GM19395 (cell line): ENCODE data around the gene ABLIM2.
"Not testable (repeated sequence)": the region's sequence is repeated elsewhere in the genome, so short reads cannot be mapped to it uniquely, and the experiment has no call there.

Experiments used
- ATAC-seq: cut with Tn5 transposase; IDR thresholded peaks from one replicate; pipeline ENCODE4 v1.9.1; 2021; ENCODE audit warnings: mild to moderate bottlenecking, moderate library complexity; ENCODE audit not compliant: unreplicated experiment

Gene ABLIM2

DNA sequence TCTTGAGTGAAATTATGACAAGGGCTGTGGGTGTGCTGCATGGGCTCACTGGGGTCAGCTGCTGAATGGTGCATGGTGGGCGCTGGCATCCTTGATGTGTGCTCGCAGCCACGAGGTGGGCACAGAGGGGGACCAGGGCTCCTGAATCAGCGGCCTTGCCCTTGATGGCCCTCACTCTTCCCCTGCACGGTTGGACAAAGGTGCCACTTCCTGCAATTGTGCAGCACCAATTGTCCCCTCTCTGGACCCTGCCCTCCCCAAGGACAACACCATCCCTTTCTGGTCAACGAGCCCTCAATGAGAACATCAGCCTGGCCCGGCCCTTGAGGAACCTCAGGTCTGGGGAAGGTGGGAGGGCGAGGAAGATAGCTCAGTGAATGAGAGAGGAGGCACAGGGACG is 16.1 kb downstream of the ABLIM2 start:
- ATAC-seq, result no peak

DNA sequence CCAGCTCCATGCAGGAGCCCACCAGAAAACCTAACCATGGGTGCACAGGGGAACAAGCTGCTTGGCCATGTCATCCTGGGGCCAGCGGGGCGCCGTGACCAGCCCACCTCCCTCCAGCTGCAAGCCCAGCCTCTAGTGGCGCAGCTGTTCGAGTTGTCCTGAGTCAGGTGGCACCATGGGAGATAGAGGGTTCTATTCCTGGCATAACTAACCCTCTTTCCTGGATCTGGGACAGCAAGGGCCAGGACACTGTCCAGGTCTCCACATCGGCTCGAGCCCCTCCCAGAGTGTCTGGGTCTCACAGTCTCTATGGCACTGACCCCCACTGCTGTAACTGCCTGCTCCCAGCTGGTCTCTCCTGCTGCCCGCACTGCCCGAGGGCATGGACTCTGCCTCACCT is 16.7 kb downstream of the ABLIM2 start:
- no peak for ATAC-seq

DNA sequence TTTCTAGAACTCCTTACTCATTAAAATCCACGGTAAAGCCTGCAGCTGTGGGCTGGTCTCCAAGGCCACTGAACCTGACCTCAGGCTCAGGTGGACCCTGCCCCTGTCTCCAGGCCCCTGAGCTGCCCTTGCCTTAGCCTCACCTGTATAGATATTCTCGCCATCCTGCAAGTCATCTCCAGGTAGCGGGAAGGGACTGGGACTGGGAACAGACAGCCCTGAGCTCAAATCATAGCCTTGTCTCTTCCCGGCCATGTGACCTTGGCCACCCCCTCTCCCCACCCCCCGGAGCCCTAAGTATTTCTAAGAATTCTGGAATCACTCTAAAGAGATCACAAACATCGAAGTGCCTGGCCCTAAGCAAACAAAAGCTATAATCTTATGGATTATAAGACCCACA is 17.7 kb downstream of the ABLIM2 start:
- no peak for ATAC-seq

DNA sequence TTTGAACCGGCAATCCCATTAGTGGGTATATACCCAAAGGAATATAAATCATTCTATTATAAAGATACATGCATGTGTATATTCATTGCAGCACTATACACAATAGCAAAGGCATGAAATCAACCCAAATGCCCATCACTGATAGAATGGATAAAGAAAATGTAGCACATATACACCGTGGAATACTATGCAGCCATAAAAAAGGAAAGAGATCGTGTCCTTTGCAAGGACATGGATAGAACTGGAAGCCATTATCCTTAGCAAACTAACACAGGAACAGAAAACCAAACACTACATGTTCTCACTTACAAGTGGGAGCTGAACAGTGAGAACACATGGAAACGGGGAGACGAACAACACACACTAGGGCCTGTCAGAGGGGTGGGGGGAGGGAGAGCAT is 18.9 kb downstream of the ABLIM2 start:
- ATAC-seq, result not testable (repeated sequence)

DNA sequence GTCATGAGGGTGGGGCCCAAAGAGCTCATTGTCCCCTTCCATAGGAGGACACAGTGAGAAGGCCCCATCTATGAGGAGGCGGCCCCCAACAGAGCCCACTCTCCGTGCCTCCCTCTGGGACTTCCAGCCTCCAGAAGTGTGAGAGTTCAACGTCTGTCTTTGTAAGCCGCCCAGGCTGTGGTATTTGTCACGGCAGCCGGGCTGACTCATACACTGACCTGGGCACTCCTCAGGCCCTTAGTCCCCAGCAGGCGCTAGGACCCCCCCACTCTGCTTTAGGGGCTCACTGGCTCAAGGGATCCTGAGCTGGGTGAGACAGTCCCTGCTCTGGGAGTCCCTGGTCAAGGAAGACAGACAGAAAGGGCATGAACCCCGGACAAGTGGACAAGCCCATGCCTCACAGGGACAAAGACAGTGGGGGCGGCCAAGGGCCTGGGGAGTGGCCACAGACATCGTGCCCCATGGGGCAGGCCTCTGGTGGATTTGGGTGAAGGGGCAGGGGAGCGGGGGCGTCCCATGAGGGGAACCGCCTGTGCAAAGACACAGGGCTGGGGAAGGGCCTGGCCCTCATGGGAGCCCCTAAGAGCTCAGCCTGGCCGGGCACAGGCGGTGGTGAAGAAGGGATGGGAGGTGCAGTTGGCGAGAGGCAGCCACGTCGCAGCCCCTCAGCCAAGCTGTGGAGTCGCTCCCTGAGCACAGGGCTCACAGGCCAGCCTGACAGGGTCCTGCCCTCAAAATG is 21.5 kb downstream of the ABLIM2 start:
- ATAC-seq, result no peak

DNA sequence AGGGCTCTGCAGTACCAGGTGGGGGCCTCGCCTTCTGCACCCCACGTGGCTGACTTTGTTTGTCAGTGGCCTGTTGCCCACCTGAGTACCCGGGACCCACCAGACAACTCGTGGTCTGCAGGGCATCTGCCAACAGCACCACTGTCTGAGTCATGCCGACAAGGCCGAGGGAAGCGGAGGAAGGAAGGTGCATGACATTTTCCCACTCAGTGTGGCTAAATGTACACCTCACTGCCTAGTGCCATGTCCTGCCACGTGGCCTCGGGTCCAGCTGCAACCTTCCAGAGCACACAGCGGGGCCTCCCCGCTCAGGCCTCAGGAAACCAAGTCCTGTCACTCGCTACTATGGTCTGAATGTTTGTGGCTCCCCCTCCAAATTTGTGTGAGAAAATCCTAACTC is 22.1 kb downstream of the ABLIM2 start:
- no peak for ATAC-seq

DNA sequence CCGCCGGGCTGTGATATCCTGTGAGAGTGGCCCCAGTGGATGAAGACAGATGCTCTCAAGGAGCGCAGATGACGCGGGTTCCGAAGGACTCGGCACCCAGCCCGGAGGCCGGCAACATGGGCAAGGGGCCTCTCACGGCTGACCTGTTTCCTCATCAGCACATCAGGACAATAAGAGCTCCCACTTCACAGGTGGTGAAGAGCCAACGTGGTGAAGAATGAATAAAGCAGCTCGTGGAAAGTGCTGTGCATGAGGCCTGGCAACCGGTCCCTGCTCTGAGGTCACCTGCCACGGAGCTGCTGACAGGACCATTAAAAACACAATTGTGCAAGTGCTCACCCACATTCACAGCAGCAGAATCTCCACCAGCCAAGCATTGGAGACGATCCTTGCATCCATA is 22.9 kb downstream of the ABLIM2 start:
- no peak for ATAC-seq

DNA sequence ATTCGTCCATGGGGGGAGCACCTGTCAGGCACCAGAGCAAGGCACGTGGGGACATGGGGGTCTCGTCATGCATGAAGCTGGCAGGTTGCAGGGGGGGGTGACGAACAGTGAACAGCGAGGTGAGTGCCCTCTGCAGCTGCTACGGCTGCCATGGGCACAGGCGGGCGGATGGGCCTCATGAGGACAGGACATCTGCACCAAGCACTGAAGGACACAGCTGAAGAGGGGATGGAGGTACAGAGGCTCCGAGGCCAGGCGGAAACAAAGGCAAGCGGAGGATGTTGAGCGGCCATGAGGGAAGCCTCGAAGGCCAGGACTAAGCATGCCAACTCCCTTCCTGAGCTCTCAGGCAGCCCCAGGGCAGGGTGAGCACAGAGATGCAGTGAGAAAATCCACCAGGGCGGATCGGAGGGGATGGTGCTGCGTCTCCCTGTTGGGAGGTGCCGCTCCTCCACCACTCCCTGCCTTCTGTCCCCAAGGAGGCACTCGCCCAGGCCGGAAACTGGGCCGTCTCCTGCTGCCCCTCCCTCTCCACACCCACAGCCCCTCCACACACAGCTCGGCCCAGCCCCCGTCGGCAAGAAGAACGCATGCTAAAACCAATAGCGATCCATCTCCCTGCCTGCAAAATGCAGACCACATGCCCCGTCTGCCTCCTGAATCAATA is 24.6 kb downstream of the ABLIM2 start:
- ATAC-seq, result no peak

DNA sequence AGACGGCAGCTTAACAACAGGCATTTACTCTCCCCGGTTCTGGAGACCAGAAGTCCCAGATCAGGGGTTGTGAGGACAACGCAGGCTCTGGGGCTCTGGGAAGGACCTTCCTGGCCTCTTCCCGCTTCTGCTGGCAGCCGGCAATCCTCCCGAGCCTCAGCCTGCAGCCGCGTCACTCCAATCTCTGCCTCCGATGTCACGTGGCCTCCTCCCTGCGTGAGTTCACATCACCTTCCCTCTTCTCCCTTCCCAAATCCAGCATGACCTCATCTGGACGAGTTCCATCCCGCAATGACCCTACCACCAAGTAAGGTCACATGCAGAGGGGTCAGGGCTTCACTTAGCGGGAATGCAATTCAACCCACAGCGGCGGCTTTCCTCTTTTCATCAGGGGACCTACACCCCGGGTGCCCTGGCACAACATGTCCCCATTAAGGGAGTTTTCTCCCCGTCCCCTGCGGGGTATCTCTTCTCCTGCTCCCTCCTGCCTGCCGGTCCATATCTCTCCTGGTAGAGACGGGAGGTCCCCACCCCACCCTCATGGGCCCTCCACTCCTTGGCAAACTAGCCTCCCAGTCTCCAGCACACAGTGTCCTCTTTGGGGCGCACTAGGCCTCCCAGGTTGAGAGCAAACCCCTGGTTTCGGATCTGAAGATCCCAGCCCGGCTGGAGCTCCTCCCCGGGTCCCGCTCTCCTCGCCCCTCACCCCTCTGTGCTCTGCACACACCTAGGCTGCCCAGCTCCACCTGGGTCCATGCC is 25.5 kb downstream of the ABLIM2 start:
- ATAC-seq, result no peak

DNA sequence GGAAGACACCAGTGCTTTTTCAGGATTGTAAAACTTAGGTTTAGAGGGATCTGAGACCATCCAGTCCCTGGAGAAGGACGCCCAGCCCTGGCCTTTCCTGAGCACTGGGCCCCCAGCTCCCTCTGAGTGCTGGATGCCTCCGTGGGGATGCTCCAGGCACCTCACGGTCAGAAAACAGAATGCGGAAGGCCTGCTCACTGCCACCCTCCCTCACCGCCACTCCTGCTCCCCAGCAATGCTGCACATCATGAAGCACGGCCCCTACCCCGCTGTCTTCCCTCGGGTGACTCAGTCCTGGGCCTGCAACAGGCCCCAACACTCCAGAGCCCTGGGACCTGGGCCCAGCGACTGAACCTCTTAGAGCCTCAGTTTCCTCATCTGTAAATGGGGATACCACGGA is 26.2 kb downstream of the ABLIM2 start:
- ATAC-seq, result no peak

DNA sequence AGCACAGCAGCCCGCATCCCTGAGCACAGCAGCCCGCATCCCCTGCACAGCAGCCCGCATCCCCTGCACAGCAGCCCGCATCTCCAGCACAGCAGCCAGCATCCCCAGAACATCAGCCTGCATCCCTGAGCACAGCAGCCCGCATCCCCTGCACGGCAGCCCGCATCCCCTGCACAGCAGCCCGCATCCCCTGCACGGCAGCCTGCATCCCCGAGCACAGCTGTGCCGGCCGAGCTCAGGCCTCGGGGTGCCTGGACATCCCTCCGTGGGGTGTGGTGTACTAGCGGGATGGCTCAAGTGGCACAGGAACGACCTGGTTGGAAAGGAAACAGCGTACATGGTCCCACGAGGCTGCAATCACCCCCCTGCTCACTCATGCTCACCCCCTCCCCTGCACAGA is 26.8 kb downstream of the ABLIM2 start:
- ATAC-seq, result no peak

DNA sequence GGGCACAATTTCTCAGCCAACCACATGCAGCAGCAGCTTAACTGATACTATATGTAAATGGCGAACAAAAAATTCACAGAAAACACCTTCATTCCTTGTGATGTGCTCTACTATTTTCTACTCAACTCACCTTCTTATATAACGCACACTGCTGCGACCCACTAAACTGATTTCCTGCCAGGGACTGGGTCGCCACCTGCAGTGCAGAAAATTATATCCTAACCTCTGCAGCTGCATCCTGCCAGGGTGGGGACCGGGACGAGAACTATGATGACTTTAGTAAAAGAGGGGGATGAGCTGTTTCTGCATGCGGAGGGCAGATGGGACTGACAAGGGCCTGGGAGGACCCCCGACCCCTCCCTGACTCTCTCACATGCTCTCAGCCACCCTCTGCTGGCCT is 27.4 kb downstream of the ABLIM2 start:
- ATAC-seq, result no peak

DNA sequence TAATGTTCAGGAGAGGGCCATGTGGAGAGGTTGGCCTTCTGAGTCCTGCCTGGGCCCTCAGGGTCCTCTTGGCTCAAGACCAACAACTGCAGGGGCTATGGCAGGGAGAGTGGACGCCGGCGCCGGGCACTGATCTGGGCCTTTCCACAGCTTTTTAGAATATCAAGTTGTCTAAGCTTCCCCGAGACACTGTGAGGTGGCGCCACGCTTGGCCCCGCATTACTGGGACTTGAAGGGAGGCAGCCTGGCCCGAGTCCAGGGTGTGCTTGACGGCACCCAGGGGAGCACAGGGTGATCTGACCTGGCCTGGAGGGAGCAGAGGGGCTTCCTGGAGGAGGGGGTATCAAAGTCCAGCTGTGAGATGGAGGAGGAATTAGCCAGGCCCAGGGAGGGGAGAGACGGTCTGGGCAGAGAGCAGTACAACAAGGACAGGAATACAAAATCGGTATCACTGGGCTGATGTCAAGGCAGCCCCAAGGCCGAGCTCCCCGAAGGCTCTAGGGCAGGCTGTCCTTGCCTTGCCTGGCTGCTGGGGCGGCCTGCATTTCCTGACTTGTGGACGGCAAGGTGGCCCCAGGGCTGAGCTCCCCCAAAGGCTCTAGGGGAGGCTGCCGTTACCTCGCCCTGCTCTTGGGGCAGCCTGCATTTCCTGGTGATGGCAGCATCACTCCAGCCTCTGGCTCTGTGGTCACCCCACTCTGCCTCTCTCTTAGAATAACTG is 28.1 kb downstream of the ABLIM2 start:
- no peak for ATAC-seq

DNA sequence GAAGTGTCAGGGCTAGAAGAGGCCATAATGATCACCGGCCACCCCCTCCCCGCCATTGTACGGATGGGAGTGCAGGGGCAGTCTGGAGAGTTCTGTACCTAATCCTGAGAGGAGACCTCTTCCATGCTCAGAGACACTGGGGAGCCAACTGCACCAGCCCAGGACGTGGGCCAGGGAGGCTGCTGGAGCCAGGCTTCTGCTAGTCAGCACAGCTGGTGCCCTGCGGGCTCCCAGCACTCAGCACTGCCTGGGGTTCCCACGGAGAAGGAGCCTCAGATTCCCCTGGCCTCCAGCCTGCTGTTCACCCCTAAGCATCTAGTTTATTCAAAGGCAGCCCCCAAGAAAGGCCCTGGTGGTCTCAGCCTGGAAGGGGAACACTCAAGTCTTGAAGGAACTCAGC is 28.8 kb downstream of the ABLIM2 start:
- no peak for ATAC-seq

DNA sequence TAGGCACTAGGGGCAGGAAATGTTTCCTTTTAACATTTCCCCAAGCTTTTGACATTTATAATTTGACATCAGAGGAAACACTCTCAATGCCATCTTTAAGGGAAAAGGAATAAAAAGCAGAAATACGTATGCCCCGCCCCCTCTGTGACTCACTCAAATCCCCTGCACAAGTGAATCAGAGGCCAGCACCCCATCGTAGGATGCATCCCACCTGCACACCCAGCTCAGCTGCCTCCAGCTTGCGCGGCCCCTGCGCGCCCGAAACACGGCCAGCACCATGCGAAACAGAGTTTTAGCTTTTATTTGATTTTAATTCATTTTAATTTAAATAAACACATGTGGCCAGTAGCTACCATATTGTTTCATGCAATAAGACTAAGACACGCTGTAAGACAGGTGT is 29.5 kb downstream of the ABLIM2 start:
- ATAC-seq, result no peak

DNA sequence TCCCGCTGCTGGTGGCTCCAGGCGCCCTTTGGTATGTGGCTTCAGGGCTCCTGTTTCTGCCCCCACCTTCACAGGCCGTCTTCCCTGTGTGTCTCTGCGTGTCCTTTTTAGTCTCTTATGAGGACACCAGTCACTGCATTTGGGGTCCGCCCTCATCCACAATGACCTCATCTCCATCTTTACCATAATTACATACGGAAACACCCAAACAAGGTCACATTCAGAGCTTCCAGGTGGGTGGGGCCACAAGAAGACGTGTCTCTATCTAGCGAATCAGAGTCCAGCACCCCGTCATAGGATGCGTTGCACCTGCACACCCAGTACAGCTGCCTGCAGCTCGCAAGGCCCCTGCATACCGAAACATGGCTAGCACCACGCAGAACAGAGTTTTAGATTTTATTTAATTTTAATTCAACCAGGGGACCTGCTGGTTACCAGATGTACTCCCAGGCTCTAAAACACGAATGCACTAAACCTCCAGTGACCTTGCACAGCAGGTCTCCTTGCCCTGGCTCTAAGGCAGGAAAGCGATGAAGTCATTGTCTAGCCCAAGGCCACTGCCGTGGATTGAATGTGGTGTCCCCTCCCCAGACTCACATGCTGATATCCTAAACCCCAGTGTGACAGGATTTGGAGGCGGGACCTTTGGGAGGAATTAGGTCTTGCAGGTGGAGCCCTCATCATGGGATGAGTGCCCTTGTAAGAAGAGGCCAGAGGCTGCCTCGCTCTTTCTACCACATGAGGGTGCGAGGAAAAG is 30.3 kb downstream of the ABLIM2 start:
- no peak for ATAC-seq

DNA sequence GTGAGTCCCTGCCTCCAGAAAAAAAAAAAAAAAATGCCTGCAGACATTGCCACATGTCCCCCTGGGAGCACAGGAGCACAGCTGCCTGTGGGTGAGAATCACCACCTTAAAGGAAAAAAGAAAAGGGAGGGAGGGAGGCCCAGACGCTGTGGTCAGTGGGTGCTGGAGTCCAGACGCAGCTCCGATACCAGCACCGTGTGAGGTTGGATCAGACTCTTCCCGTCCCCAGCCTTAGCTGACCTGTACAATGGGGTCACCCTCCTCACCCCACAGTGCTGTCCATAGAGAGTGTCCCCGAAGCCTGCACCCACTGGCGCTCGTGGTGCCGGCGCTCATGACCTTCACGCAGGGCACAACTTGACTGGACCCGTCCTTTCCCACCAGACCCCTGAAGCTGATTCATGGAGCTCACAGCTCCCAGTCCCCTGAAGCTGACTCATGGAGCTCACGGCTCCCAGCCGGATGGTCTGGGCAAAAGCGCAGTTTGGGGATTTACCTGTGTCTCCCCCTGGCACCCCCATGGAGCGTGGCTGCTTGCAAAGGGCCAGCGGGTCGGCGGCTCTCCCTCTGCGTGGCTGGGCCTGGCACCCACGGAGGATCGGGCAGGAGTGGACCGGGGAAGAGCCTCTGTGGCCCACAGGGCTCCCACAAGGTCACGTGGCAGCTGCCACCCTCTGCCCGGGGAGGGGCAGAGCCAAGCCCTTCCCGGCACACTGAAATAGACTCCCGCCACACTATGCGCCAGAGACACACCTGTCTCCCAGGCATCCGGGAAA is 31.4 kb downstream of the ABLIM2 start:
- ATAC-seq, result no peak

DNA sequence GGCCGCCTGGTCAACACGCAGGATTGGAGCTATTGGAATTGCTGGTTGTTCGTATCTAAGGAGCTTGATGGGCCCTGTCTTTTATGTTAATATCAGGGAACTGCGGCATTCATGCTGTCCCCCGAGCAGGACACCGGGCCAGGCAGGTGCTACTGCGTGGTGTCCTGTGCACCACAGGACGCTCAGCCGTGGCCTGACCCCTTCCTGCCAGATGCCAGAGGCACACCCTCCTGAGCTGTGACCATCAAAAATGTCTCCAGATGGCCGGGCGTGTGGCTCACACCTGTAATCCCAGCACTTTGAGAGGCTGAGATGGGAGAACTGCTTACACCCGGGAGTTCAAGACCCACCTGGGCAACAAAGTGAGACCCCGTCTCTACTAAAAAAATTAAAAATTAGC is 32.1 kb downstream of the ABLIM2 start:
- no peak for ATAC-seq

DNA sequence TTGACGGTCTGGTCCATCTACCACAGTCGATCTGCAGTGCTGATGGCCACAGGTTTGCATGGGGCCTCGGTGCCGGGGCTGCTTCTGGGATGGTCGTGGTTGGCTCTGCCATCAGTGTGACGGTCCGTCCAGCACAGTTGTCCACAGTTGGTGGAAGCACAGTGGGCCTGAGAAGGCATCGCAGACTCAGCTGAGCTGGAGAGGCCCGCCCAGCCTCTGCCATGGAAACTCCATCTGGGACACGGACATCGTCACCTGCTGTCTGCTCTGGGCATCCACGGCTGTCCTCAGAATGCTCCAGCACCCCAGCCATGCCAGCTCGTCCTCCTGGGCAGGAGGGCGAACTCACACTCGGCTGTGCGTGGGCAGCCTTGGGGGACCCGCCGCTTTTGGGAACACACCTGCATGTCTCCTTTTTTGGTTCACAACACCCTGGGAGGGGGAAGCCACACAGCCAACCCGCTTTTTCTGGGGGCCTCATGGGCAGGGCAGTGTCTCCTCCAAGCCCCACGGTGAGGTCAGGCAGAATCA is 33.0 kb downstream of the ABLIM2 start:
- no peak for ATAC-seq

DNA sequence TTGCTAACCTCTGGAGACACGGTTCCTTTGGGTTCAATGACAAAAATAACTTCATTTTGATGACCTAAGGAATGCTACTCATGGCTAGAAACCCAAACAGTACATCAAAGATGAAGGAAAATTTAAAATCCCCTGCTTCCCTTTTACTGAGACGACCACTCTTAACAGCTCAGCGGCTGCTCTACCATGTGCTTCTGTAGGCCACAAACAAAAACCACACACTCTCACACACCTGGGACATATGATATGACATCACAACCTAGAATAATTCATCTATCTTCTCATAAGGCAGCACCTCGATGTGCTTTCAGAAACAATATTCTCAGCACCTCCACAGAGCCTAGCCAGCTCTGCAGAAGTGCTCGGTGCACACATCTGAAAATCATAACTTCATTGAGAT is 34.7 kb downstream of the ABLIM2 start:
- ATAC-seq, result no peak
